ENCODE data around the gene ABCB9. TPM values are rescaled to one million over a fixed set of nuclear protein-coding genes. Genes with fewer than 3 reads are reported as not detected.

ABCB9 gene
- total RNA-seq, 1 donor from 2014 or later = 6.5 TPM

DNA sequence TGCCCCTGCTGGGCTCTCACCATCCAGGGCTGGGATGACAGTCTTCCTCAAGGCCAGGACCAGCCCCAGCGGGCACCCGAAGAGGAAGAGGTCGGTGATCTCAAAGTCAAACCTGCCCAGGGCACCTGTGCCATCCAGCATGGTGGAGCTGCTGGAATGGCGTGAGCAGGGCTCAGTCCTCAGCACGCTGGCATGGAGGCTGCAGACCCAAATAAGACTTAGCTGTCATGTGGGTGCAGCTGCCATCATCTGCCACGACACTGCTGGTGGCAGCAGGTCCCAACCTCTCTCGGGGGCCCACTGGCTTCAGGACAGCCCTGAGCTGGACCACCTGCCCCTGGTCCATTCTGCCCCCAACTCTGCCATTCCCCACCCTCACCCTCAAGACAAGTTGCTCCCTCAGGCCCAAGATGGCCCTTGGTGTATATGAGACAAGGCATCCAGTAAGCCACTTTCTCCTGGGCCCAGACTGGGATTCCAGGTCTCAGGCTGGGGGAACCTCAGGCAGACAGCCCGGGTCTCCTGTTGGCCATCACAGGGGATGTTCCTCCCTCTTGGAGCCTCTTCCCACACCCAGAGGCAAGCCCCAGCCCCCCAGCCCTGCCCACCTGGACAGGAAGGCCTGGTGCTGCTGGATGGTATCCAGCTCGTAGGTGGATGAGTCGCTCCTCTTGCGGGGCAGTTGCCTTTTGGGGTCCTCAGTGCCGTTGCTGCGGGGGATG is 28.7 kb upstream of the ABCB9 start:
- DNase-seq (ENCODE audit: low spot score) = no peak

DNA sequence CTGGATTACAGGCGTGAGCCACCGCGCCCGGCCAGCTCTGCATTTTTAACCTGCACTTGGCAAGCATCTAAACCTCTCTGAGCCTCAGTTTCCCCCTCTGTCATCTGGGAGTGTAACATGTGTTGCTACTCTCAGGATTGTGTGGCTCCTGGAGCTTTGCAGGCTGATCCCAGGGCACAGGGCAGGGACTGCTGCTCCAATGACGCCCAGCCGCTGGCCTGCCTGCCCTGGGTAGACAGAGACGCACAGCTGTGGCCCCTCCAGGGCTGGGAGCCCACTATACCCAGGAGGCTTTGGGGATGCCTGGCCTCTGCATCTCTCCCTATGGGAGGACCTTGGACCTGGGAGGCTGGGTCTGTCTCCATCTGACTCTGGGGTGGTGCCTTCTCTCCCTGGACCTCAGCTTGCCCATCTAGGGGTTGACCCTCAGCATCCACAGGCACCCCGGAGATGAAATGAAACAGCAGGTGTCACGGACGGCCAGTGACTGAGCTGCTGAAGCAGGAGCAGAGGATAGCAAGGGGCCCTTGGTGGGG is 27.9 kb upstream of the ABCB9 start:
- DNase-seq (ENCODE audit: low spot score) = no peak

GRCh38 chr12:122992386-122992785 is 26.1 kb upstream of the ABCB9 start:
- no peak for DNase-seq (ENCODE audit: low spot score)

DNA sequence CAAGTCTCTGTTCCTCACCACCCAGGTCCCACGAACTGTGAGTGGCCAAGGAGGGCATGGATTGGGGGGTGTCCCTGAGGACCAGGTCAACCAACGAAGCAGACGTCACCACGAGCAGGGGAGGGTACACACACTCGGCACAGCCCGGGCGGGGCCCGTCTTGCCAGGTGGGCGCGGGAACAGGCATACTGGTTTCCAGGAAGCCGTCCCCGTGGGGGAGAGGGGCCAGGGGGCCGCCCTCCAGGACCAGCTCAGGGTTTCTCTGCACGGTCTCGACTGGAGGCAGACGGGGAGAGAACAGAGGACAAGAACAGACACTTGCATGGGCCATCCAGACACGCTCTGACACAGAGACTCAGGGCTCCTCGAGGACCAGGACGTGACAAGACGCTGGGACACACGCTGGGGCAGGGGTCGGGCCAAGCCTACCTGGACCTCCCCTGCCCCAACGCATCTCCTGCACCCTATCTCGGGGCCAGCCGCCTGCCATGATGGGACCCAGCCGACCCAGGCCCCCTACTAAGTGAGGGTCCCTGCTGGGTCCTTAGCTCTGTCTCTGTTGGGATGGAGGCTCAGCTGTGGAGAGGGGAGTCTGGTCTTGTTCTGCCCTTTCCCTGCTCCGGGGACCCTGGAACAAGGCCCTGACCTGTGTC is 25.5 kb upstream of the ABCB9 start:
- DNase-seq (ENCODE audit: low spot score) = no peak

- no peak for DNase-seq (ENCODE audit: low spot score)
These were observed 24.8 kb upstream of the ABCB9 start for GRCh38 chr12:122990961-122991622.

DNA sequence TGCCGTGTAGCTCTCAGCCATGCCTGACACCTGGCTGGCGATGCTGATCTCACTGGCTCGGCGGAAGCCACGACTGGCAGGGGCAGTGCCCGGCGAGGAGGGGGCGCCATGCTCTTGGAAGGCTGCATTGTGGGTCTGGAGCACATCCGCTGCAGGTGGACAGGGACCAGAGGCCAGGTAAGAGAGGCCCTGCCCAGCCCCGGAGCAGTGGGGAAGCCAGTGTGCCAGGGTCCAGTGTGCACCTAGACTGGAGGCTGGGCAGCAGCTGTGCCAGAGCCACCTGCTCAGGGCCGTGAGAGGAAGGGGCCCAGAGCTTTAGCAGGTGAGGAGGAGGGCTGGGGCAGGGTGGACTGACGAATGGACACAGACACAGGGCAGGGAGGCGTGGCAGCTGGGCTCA is 24.3 kb upstream of the ABCB9 start:
- DNase-seq (ENCODE audit: low spot score) = no peak

DNA sequence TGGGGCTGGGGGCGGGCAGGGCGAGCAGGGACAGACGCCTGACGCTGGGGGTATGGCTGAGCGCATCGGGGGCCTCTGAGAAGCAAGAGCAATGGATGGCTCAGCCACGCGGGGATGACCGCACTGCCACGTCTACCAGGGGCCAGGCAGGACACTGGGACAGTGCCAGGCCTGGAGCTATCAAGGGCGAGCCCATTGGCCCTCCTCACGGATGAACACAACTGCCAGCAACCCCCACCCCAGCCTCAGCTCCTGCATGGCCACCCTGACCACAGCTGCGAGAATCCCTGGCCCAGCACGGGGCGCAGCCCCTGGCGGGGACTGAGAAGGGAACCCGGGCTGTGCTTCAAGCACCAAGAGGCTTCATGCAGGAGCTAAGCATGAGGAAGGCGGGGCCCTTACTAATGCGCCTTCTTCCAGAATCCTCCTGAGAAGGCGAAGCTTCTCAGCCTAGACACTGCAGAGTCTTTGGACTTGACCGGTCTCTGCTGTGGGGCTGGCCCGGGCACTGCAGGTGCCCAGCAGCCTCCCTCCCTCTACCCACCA is 23.7 kb upstream of the ABCB9 start:
- DNase-seq (ENCODE audit: low spot score) = no peak

GRCh38 chr12:122989225-122989839 is 23.1 kb upstream of the ABCB9 start:
- no peak for DNase-seq (ENCODE audit: low spot score)

DNA sequence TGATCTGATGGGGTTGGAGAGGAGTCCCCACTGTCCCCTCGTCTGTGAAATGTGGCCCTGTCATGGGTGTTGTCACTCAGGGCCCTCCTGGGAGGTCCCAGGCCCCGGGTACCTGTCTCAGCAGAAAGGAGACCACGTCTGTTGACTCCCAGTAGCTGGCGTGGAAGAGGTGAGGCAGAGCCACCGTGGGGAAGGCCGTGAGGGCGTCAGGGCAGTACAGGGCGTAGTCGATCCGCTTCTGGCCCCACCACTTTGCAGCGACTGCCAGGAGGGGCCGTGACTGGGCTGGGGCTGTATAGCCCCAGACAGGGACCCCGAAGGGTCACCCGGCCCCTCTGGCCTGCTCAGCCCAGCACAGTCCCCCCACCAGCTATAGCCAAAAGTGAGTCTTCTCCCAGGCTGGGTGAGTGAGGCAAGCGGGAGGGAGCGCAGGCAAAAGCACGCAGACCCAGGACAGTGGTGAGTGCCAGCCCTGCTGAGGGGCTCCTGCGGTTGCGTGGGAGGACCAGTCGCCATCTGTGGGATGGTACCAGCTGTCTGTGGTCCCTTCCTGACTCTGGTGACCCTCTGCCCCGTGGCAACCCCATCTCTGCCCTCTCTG is 22.4 kb upstream of the ABCB9 start:
- no peak for DNase-seq (ENCODE audit: low spot score)

- DNase-seq (ENCODE audit: low spot score) = no peak
These were observed 21.8 kb upstream of the ABCB9 start for GRCh38 chr12:122988036-122988435.

GRCh38 chr12:122987086-122987951 is 21.1 kb upstream of the ABCB9 start:
- DNase-seq (ENCODE audit: low spot score) = no peak

DNA sequence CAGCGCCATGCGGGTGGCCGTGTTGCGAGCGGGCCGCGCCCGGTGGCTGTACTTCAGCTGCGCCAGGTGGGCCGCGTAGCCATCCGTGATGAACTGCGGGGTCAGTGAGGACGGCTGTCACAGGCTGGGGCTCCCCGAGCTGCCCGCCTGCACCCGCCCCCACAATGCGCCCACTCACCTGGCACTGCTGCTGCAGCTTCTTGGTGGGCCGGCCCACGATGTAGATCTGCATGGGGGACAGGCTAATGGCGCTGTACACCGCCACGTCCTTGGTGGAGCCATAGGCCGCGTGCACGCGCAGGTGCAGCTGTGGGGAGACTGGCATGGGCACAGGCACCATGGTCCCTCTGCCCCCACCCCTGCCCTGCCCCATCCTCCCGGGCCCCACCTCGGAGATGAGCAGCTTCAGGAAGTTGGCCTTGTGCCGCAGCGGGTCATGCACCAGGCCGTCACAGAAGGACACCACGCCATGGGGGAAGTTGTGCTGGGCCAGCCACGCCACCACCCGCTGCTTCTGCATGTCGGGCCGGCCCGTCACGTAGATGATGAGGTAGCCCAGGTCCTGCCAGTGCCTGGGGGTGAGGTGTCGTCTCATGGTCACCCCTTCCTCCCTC is 20.1 kb upstream of the ABCB9 start:
- DNase-seq (ENCODE audit: low spot score) = no peak

- DNase-seq (ENCODE audit: low spot score) = no peak
These were observed 19.3 kb upstream of the ABCB9 start for GRCh38 chr12:122985338-122986257.

DNA sequence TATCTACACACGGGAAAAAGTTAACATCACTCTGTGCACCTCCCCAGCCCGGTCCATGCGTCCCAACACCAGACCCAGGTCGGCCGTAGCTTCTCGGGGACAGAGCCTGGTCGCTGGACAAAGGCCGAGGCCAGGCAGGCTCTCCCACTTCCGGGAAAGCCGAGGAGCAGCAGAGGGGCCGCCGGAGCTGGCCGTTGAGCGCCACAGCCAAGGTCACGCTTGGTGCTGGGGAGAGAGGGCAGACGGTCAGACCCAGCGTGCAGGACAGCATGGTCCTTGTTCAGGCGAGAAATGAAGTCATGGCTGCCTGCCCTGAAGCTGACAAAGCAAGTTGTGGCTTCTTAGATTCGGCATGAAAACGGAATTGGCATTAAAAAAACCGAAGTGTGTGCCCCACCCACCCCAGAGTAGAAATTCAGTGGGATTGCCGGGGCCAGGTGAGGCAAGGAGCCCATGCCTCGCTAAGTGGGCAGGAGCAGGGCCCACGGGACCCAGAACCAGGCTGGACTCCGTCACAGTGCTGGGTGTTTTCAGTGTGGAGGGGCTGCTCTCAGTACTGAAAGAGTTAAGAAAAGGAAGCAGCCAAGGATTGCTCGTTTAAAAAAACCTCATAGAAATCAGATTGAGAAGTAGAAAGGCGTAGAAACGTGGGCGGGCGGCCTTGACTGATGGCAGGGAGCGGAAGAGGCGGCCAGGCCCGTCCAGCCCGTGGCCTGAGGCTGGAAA is 18.5 kb upstream of the ABCB9 start:
- peak; percentile 26 for DNase-seq (ENCODE audit: low spot score)

DNA sequence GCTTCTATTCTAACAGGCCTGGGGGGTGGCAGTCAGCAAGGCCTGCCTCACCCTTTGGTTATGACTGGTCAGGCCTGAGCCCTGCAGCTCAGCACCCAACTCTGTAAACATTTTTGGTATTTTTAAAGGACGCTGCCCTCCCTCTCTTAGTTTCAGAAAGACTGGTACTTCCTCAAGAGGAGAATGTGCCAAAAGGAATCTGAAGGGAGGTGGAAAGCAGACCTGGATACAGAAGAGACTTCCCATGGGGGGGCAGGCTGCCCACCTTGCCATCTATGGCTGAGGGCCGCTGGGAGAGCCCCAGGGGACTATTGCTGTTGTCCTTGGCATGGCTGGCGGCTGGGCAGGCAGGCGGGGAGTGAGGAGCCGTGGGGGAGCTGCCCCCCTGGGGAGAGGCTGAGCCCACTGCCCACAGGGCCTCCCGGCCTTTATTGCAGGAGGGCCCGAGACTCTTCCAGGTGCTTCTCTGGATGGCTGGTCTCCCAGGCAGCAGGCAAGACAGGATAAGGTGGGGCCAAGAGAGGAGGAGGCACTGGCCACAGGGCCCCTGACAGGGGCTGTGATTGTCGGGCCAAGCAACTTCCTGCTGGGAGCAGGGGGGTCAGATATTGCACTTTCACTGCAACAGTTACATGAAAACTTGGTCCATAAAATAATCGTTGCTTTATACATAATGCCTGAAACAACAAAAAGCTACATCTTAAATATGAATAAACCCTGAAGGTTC is 17.7 kb upstream of the ABCB9 start:
- peak; percentile 18 for DNase-seq (ENCODE audit: low spot score)

DNA sequence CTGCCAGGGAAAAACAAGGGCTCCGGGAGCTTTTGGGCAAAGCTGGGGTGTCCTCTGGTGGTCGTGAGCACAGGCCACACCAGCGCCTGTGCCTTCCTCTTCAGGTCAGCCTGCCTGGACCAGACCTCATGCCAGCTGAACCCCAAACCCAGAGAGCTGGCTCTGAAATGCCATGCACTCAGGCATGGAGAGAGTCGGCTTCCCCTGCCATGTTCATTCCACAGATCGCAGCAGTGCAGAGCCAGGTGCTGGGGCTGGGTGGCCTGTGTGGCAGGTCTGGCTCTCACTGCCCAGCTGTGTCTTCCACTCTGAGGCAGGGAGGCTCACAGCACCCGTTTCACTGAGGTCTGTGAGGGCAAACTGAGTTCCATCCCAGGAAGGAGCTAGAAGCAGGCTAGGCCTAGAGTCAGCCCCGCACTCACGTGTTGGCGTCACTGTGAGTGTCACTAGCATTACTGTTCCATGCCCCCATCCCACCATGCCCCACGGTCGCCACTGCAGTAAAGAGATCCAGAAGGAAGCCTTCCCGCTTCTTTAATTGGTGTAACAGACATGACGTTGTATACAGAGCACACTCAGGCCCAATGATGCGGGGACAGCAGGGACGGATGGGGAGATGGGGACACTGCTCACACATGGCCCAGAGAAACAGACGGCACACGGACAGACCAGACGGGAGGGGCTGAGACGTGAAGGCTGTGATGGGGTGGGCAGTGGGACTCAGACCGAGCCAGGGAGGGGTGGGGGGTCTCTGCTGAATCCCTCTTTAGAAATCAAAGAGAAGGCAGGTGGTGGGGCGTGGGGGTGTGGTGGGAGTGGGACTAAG is 16.9 kb upstream of the ABCB9 start:
- DNase-seq (ENCODE audit: low spot score) = no peak

- DNase-seq (ENCODE audit: low spot score) = no peak
These were observed 16.2 kb upstream of the ABCB9 start for GRCh38 chr12:122982477-122982815.
